ENCODE data around the gene AS3MT.

AS3MT gene, protein sequence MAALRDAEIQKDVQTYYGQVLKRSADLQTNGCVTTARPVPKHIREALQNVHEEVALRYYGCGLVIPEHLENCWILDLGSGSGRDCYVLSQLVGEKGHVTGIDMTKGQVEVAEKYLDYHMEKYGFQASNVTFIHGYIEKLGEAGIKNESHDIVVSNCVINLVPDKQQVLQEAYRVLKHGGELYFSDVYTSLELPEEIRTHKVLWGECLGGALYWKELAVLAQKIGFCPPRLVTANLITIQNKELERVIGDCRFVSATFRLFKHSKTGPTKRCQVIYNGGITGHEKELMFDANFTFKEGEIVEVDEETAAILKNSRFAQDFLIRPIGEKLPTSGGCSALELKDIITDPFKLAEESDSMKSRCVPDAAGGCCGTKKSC

DNA sequence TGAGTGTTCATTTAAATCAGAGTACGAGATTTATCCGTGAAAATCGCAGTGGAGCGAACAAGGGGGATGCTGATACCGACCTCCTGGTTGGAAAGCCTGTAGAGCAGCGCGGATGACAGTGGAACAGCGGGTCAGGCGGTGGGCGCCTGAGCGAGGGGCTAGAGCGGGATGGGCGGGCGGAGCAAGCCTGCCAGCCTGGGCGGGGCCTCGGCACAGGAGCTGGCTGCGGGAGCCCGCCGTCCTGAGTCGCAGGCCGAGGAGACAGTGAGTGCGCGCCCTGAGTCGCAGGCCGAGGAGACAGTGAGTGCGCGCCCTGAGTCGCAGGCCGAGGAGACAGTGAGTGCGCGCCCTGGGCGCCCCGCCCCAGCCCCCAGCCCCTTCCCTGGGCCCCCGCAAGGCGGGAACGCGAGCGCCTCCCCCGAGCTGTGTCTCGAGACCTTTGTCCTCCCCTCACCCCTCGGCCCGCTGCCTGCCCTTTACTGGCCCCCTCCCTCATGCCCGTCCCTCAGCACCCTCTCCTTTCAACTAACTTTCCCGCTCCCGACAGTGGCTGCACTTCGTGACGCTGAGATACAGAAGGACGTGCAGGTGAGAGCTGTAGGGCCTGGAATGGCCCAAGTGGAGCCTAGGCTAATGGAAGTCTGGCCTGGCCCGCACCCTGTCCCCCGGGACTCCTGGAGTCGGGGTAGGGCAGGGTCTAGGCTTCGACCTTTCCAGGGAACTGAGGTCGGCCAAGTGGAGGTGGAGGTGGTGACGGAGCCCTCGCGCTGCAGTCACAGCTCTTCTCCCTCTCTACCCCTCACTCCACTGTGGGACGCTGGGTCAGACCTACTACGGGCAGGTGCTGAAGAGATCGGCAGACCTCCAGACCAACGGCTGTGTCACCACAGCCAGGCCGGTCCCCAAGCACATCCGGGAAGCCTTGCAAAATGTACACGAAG is at the start of gene AS3MT:
TSS of gene AS3MT (plus strand) at position 213 of the 941 bp plus-strand sequence. CDS start at position 336, 123 bp downstream.
- ChIA-PET CTCF (interaction anchor here (0.9 kb wide), 1 partner anchor 32 kb away, joined by 6 read pairs; the partner anchor contains the start of gene CYP17A1), POLR2A (interaction anchor here (0.6 to 1.9 kb wide), 6 partner anchors 10 to 323 kb away, joined by 3 to 19 read pairs (median 4); partner anchors contain the start of genes BORCS7, CYP17A1 and WBP1L)
- H3K4me3 ChIP-seq (ENCODE audit: low read depth, low read length): peak within 1 kb of the TSS; percentile 49
- H3K9me3 ChIP-seq (ENCODE audit: control insufficient read depth, insufficient read depth, low read depth, low read length): no peaks in the 10 kb centered on the region
- peaks cover 3% of the 10 kb centered on the region for H3K4me1 ChIP-seq (ENCODE audit: control insufficient read depth, insufficient read depth, low read length)
- H3K36me3 ChIP-seq (ENCODE audit: control insufficient read depth in 2 of 2, insufficient read depth in 1 of 2, low read length in 2 of 2): peaks cover 0 to 17% of the 10 kb centered on the region in 2 experiments; a peak in 2 of 3 replicates
- 0 out of 2 replicates have a peak within 1 kb of the TSS, but pooled peaks have one; percentile 31 for H3K27ac ChIP-seq (ENCODE audit: extremely low read depth, low read depth, low read length)
- TF ChIP-seq ZBTB8A (tag by site-specific recombination; IDR thresholded peaks at IDR 0.05) (peak; percentile 71; the same call in 1 of the 2 replicates), ZIC2 (tag by site-specific recombination; IDR thresholded peaks at IDR 0.05) (no peak), ZXDB (tag by site-specific recombination; IDR thresholded peaks at IDR 0.05) (no peak), ZNF433 (tag by site-specific recombination; IDR thresholded peaks at IDR 0.05; ENCODE audit: low read depth) (no peak), ZNF223 (tag by site-specific recombination; IDR thresholded peaks at IDR 0.05) (no peak), ZFHX2 (tag by site-specific recombination; conservative IDR thresholded peaks at IDR 0.05) (no peak), SP7 (tag by site-specific recombination; IDR thresholded peaks at IDR 0.05) (no peak), ZNF138 (tag by site-specific recombination; IDR thresholded peaks at IDR 0.05; ENCODE audit: borderline replicate concordance) (no peak), ZNF660 (tag by site-specific recombination; IDR thresholded peaks at IDR 0.05) (0 out of 2 replicates have a peak, but pooled peaks have one; percentile 9), ZBTB17 (tag by site-specific recombination; IDR thresholded peaks at IDR 0.05) (peak; percentile 93), KLF1 (tag by site-specific recombination; IDR thresholded peaks at IDR 0.05) (0 out of 2 replicates have a peak, but pooled peaks have one; percentile 9), ZNF404 (tag by site-specific recombination; IDR thresholded peaks at IDR 0.05) (no peak), ZNF335 (tag by site-specific recombination; conservative IDR thresholded peaks at IDR 0.05) (peak; percentile 89), ZNF341 (tag by site-specific recombination; IDR thresholded peaks at IDR 0.05; ENCODE audit: low read depth) (peak; percentile 44; the same call in 1 of the 2 replicates), PRDM1 (tag by site-specific recombination; IDR thresholded peaks at IDR 0.05) (peak; percentile 43), ZNF221 (tag by site-specific recombination; IDR thresholded peaks at IDR 0.05; ENCODE audit: borderline replicate concordance) (no peak), ZNF629 (tag by site-specific recombination; IDR thresholded peaks at IDR 0.05) (no peak)
- TF ChIP-seq, protein P1, sequence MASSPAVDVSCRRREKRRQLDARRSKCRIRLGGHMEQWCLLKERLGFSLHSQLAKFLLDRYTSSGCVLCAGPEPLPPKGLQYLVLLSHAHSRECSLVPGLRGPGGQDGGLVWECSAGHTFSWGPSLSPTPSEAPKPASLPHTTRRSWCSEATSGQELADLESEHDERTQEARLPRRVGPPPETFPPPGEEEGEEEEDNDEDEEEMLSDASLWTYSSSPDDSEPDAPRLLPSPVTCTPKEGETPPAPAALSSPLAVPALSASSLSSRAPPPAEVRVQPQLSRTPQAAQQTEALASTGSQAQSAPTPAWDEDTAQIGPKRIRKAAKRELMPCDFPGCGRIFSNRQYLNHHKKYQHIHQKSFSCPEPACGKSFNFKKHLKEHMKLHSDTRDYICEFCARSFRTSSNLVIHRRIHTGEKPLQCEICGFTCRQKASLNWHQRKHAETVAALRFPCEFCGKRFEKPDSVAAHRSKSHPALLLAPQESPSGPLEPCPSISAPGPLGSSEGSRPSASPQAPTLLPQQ (tag by site-specific recombination; IDR thresholded peaks at IDR 0.05): peak; percentile 20; the same call in 1 of the 2 replicates
- TF ChIP-seq, protein P2, sequence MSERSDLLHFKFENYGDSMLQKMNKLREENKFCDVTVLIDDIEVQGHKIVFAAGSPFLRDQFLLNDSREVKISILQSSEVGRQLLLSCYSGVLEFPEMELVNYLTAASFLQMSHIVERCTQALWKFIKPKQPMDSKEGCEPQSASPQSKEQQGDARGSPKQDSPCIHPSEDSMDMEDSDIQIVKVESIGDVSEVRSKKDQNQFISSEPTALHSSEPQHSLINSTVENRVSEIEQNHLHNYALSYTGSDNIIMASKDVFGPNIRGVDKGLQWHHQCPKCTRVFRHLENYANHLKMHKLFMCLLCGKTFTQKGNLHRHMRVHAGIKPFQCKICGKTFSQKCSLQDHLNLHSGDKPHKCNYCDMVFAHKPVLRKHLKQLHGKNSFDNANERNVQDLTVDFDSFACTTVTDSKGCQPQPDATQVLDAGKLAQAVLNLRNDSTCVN (tag by site-specific recombination; optimal IDR thresholded peaks at IDR 0.05): peak; percentile 72
- TF ChIP-seq, protein P3, sequence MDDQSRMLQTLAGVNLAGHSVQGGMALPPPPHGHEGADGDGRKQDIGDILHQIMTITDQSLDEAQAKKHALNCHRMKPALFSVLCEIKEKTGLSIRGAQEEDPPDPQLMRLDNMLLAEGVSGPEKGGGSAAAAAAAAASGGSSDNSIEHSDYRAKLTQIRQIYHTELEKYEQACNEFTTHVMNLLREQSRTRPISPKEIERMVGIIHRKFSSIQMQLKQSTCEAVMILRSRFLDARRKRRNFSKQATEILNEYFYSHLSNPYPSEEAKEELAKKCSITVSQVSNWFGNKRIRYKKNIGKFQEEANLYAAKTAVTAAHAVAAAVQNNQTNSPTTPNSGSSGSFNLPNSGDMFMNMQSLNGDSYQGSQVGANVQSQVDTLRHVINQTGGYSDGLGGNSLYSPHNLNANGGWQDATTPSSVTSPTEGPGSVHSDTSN (CRISPR knock-in tag; IDR thresholded peaks at IDR 0.05): 0 out of 2 replicates have a peak, but pooled peaks have one; percentile 33
- TF ChIP-seq, protein P4, sequence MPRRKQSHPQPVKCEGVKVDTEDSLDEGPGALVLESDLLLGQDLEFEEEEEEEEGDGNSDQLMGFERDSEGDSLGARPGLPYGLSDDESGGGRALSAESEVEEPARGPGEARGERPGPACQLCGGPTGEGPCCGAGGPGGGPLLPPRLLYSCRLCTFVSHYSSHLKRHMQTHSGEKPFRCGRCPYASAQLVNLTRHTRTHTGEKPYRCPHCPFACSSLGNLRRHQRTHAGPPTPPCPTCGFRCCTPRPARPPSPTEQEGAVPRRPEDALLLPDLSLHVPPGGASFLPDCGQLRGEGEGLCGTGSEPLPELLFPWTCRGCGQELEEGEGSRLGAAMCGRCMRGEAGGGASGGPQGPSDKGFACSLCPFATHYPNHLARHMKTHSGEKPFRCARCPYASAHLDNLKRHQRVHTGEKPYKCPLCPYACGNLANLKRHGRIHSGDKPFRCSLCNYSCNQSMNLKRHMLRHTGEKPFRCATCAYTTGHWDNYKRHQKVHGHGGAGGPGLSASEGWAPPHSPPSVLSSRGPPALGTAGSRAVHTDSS (tag by site-specific recombination; IDR thresholded peaks at IDR 0.05): no peak
- TF ChIP-seq, protein P5, sequence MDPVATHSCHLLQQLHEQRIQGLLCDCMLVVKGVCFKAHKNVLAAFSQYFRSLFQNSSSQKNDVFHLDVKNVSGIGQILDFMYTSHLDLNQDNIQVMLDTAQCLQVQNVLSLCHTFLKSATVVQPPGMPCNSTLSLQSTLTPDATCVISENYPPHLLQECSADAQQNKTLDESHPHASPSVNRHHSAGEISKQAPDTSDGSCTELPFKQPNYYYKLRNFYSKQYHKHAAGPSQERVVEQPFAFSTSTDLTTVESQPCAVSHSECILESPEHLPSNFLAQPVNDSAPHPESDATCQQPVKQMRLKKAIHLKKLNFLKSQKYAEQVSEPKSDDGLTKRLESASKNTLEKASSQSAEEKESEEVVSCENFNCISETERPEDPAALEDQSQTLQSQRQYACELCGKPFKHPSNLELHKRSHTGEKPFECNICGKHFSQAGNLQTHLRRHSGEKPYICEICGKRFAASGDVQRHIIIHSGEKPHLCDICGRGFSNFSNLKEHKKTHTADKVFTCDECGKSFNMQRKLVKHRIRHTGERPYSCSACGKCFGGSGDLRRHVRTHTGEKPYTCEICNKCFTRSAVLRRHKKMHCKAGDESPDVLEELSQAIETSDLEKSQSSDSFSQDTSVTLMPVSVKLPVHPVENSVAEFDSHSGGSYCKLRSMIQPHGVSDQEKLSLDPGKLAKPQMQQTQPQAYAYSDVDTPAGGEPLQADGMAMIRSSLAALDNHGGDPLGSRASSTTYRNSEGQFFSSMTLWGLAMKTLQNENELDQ (tag by site-specific recombination; IDR thresholded peaks at IDR 0.05; ENCODE audit: low read depth): no peak
- TF ChIP-seq, protein P6, sequence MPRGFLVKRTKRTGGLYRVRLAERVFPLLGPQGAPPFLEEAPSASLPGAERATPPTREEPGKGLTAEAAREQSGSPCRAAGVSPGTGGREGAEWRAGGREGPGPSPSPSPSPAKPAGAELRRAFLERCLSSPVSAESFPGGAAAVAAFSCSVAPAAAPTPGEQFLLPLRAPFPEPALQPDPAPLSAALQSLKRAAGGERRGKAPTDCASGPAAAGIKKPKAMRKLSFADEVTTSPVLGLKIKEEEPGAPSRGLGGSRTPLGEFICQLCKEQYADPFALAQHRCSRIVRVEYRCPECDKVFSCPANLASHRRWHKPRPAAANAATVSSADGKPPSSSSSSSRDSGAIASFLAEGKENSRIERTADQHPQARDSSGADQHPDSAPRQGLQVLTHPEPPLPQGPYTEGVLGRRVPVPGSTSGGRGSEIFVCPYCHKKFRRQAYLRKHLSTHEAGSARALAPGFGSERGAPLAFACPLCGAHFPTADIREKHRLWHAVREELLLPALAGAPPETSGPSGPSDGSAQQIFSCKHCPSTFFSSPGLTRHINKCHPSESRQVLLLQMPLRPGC (tag by site-specific recombination; IDR thresholded peaks at IDR 0.05): no peak
